HG02970 (cell line): ENCODE results near the gene ARHGEF10L.

Experiments
- ATAC-seq: cut with Tn5 transposase; IDR thresholded peaks from one replicate; pipeline ENCODE4 v1.9.1; 2021; ENCODE audit warnings: mild to moderate bottlenecking, moderate library complexity, moderate number of reproducible peaks; ENCODE audit not compliant: unreplicated experiment, low FRiP score

ARHGEF10L gene

DNA sequence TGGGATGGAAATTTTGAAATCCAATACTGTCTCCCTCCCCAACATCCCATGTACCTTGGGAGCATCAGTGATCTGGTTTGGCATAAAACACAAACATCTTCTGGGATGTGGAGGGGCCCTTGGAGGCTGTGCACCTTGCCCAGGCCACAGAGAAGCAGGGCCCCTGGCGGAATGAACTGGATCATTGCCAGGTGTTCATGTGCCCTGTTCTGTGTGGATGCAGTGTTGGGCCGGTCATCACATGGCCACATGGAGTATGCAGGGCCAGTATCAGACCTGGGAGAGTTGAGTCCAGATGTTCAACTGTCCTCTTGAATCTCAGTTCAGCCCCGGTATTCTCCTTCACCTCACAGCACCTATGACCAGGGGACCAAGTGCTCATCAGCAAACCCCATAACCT is 26.9 kb downstream of the ARHGEF10L start:
- no peak for ATAC-seq

DNA sequence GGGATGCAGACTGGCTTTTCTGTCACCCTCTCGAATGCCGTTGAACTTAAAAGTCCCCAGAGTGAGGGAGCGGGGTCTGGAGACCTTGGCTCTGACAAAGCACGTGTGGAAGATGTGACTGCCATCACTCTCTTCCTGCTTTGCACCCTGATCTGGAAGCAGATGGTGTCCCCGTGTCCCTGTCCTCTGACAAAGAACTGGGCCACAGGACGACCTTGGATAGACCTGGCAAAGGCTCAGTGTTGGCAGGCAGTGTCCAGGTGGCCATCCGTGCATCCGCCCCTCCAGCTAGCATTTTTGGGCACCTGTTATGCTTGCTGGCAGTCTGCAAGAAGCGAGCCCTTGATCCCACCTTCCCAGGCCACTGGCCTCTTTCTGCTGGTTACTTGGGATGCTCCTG is 27.4 kb downstream of the ARHGEF10L start:
- ATAC-seq: no peak

DNA sequence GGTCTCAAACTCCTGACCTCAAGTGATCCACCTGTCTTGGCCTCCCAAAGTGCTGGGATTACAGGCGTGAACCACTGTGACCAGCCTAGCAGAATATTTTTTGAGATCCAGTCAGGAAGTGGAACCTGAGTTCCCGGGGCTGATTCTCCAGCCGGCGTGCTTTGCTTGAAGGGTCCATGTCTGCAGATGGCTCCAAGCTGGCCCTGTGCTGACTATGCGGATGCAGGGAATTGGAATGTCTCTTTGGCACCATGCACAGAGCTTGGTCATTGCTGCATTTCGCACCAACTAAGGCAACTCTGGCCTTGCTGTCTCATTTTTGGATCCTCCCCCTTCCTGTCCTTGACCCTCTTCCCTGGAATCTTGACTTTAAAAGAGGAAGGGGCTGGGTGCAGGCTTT is 28.1 kb downstream of the ARHGEF10L start:
- ATAC-seq: no peak

GRCh38 chr1:17568014-17568900 is 28.8 kb downstream of the ARHGEF10L start:
- no peak for ATAC-seq

DNA sequence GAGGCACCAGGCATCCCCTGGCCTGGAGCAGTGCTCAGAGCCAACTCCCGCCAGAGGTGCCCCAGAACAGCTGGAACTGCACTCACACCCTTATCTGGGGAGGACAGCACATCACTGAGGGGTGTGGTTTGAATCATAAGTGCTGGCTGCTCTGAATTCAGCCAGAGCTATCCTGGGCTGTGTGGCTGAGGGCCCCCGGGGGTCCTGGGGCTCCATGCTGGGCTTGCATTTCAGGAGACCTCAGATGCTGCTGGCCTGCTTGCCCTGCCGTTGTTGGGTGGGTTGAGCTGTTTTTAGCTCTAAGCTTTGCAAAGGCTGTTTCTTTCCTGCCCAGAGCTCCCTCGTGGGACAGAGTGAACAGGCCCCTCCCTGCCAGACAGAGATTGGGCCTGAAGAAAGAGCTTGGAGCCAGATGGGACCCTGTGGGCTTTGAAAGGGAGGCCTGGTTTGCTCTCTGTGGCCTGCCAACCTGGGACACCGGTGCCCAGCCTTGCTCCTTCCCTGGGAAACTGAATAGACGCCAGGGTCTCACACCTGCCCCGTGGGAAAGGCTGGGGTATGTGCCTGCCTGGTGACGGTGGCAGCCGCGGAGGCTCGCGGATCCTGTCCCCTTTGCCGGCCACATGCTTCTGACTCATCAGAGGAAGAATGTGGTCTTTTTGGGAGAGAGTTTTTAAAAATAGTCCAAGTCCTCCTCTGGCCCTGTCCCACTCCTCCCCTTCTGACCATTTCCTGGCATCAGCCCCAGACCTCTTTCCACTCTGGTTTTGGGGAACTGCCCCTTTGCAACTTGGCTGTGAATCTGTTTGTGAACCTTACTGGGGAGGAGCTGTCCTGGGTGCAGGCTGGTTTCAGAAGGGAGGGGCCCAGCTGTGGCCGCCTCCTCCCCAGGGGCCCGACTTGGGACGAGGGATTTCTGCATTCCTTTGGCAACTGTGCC is 30.0 kb downstream of the ARHGEF10L start:
- no peak for ATAC-seq

DNA sequence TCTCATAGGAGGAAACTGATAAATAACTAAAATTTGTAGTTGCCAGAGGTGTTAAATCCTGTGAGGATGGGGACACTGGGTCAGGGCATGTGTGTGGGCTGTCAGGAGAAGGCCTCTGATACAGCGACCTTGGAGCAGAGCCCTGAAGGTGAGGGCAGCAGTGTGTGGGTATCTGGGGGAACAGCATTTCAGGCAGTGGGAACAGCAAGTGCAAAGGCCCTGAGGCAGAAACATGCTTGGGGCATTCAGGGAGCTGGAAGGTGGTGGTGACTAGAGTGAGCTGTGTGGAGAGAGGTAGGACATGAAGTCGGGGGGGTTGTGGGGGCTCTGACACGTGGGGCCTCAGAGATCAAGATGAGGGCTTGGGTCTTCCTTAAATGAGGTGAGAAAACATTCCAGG is 30.7 kb downstream of the ARHGEF10L start:
- no peak for ATAC-seq

GRCh38 chr1:17572264-17572985 is 32.9 kb downstream of the ARHGEF10L start:
- no peak for ATAC-seq

DNA sequence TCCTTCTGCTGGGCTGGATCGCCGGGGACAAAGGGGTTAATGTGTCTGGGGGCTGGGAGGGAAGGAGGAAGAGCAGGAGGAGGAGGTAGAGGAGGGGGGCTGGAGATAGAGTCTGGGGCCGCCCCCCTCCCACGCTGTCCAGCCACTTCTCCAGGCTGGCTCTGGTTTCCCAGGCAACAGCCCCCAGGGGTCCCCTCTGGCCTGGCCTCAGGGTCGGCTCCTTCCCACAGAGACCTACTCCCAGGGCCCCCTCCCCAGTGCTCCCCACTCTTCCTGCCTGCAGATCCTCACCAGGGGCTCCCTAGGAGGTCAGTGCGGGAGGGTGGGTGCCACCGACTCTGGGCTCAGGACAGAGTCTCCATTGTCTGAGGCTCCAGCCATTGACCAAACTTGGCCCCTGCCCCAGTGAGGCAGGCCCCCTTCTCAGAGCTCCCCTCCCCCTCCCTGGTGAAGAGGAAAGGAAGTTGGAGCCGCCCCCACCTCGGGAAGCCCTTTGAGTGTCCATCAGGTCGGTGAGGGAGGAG is 34.1 kb downstream of the ARHGEF10L start:
- no peak for ATAC-seq

DNA sequence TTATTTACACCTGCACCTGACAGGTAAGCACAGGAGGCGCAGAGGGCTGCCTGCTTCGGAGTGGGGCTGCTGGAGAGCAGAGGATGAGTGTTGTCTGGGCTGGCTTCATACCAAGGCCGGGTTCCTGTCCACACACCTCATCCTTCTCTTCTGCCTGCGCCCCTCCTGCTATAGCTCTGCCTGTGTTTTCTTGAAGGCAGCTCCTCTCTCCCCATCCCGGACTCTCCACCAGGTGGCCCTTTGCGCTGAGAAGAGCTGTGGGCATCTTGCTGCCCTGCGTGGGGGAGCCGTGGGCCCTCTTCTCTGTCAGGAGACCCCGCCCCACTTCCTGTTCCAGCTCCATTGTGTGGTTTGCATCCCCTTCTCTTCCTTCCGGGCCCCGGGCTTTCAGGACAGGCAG is 35.0 kb downstream of the ARHGEF10L start:
- no peak for ATAC-seq

DNA sequence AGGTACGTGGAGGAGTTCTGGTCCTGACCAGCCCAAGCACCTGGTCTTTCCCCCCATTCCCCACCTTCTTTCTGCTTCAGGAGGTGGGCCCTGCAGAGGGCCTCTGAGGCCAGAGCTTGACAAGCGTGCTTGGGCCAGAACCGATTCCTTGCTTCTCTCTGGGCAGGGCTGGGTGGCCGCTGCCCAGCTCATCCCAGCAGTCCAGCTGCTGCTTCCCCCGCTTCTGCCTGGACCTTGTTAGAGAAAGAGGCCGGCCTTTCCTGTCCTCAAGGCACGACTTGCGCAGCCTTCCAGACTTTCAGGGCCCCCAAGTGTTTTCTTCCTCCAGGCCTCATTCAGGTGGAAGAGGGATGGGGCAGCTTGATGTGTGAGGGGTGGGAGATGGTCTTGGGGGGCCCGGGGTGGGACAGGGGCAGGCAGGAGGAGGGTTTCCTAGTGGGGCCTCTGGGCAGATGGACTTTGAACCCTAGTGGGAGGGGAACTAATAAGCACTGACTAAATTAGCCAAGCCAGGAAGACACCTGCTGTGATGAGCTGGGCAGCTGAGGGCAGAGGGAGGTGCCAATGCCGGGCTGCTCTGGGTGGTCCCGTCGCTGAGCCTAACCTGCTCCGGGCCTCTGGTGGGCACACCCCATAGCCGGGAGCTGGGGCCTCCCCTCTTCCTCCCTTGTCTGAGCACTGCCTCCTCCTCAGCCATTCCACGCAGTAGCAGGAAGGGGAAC is 36.5 kb downstream of the ARHGEF10L start:
- ATAC-seq: no peak

DNA sequence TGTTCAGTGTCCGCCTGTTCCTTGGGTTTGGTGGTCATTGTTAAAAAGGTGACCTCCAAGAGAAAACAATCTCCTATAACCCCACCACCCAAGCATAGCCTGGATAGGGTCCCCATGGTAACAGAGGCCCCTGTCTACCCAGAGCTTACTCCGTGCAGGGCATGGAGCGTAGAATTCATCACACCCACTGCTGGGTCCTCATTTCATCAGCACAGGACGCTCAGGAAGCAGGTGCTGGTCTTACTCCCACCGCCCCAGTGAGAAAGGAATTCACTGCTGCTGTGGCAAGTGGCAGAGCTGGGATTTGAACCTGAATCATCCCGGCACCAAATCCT is 37.0 kb downstream of the ARHGEF10L start:
- no peak for ATAC-seq

DNA sequence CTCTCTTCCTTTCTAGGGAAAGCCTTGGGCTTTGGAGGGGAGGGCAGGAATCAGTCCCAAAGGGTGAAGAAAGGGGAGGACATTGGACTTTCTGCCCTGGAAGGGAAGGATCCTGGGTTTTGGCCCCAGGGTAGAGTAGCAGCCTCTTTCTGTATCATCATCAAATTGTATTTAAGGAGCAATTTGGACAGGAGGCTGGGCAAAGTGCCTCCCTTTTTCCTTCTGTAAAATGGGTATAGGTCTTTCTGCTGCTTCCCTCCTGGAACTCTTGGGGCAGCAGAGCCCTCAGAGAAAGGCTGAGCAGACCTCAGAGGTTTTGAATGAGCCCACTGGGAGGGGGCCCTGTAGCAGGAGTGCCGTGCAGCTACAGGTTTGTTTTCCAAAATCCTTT is 38.4 kb downstream of the ARHGEF10L start:
- ATAC-seq: no peak

GRCh38 chr1:17579951-17580939 is 40.7 kb downstream of the ARHGEF10L start:
- no peak for ATAC-seq

GRCh38 chr1:17581389-17582123 is 42.1 kb downstream of the ARHGEF10L start:
- ATAC-seq: no peak

DNA sequence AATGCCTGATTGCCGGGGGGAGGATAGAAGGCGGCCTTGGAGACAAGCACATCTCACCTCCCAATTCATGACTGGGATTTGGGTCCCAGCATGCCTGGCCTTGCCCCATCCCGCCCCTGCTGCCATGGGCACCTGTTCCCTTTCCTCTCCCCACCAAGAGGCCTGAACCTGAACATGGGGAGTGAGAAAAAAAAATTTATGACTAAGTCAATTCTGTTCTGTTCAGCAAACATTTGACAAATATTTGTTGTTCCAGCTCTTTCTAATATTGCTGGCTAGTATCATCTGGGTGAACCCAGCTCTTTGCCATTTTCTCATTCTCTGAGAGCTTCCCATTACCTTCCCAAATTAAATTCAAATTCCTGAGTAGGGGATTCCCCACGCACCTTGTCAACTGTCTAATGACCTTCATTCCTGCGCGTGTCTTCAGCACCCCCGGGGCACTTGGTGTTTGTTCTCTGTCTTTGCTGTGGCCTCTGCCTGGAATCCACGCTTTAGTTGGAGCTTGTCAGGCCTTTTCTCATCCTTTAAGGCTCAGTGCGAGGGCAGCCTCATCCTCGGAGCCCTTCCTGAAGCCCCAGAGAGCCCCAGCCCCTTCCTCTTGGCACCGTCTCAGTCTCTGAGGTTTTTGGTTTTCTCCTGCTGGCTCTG is 42.8 kb downstream of the ARHGEF10L start:
- ATAC-seq: no peak

- ATAC-seq: no peak
Measured at GRCh38 chr1:17584539-17584938, 45.0 kb downstream of the ARHGEF10L start.

DNA sequence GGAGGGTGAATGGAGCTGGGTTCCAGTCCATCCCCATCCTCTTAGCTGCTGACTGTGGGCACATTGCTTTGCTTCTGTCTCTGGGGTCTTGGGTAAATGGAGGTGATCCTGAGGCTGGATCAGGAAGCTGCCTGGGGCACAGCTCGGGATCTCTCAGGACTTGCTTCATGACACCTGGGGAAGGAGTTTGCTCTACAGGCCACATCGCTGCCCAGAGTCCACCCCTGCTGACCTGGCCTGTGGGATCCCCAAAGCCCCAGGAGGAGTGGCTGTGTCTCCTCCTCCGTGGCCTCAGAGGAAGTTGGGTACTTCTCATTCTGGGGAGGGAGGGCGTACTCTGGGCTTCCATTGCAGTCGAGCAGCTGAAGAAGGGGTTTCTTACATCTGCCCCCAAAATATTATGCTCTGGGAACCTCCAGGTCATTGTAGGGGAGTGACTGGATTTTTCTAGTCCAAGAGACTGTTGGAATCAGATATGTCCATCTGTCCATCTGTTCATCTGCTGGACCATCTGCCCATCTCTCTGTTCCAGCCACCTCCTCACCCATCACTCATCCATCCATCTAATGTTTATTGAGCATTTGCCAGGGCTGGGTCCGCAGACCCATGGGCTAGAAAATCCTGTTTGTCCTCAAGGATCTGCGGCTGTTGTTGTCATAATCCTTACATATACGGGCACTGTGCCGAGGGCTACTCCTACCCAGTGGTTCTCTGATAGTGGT is 45.9 kb downstream of the ARHGEF10L start:
- ATAC-seq: no peak
